Measurements from ENCODE around the gene KPNB1. TPM values are rescaled to one million over a fixed set of nuclear protein-coding genes. Genes with fewer than 3 reads are reported as not detected.

Gene KPNB1
- polyA plus RNA-seq, 3 donors: 5.8 to 83.3 (median 13.2) TPM

DNA sequence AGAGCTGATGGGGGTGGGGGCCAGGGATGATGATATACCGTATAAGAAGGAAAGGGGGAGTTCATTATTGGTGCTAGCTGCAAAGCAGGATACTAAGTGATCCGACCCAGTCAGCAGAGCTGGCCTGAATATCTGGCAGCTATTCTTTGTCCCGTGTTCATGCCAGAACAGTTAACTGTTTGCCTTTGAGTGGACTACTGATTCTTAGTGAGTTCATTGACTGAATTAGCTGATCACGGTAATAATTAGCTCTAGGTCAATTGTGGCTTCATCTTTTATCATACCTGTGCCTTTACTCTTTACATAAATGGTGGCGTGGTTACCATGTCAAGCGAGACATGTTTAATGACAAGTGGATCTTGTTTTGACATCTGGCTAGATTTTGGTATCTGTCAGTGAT is 5.3 kb downstream of the KPNB1 start:
- Mint-ChIP-seq H3K4me3 (no peak overlapping the region), H3K9me3 (no peaks in the 10 kb centered on the region), H3K4me1 (peaks cover 33% of the 10 kb centered on the region), H3K27ac (peak overlapping the region in 3 of 7 donors; percentile 28 to 52 (median 31)), H3K36me3 (peaks cover 63 to 74% of the 10 kb centered on the region in 2 donors), H3K27me3 (ENCODE audit: low read depth in 3 of 3) (peaks cover 0 to 2% (median 0%) of the 10 kb centered on the region in 3 donors)
- TF ChIP-seq, protein P1, sequence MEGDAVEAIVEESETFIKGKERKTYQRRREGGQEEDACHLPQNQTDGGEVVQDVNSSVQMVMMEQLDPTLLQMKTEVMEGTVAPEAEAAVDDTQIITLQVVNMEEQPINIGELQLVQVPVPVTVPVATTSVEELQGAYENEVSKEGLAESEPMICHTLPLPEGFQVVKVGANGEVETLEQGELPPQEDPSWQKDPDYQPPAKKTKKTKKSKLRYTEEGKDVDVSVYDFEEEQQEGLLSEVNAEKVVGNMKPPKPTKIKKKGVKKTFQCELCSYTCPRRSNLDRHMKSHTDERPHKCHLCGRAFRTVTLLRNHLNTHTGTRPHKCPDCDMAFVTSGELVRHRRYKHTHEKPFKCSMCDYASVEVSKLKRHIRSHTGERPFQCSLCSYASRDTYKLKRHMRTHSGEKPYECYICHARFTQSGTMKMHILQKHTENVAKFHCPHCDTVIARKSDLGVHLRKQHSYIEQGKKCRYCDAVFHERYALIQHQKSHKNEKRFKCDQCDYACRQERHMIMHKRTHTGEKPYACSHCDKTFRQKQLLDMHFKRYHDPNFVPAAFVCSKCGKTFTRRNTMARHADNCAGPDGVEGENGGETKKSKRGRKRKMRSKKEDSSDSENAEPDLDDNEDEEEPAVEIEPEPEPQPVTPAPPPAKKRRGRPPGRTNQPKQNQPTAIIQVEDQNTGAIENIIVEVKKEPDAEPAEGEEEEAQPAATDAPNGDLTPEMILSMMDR (IDR thresholded peaks at IDR 0.05): no peak
- H3K9ac ChIP-seq (ENCODE audit: insufficient read depth, low read length, poor library complexity, severe bottlenecking): no peak overlapping the region
- H3K36me3 ChIP-seq (replicated peaks in 1 of 2; ENCODE audit: control insufficient read depth in 1 of 2, insufficient read depth in 2 of 2, low read length in 2 of 2): peaks cover 70 to 78% of the 10 kb centered on the region in 2 donors
- peaks cover 86% of the 10 kb centered on the region for H3K79me2 ChIP-seq (ENCODE audit: insufficient read depth, low read length)
- H3K4me2 ChIP-seq (replicated peaks; ENCODE audit: extremely low read depth, low read length, poor library complexity, severe bottlenecking): no peak overlapping the region
- WGBS (ENCODE audit: insufficient coverage): 90% methylated on average over 2 of the region's 6 CpGs
- no peaks in the 10 kb centered on the region for H3K27me3 ChIP-seq (ENCODE audit: control insufficient read depth in 2 of 2, insufficient read depth in 2 of 2, low read length in 2 of 2)
- H4K20me1 ChIP-seq (ENCODE audit: insufficient read depth, low read length): peaks cover 79% of the 10 kb centered on the region
- H3K9me3 ChIP-seq (replicated peaks in 1 of 2; ENCODE audit: control insufficient read depth in 1 of 2, insufficient read depth in 1 of 2, low read length in 2 of 2): no peaks in the 10 kb centered on the region
- H3K4me3 ChIP-seq (replicated peaks in 1 of 3; ENCODE audit: low read depth in 2 of 3, low read length in 3 of 3): no peak overlapping the region
- intact Hi-C loops (cut with micrococcal nuclease): no loop called here
- no peak for DNase-seq
- peak overlapping the region in 1 of 2 donors; percentile 57 for H3K27ac ChIP-seq (ENCODE audit: low read depth in 1 of 2, low read length in 2 of 2)
- H2AFZ ChIP-seq (ENCODE audit: insufficient read depth, low read depth, low read length, poor library complexity, severe bottlenecking): no peak overlapping the region
- peaks cover 32 to 48% of the 10 kb centered on the region in 2 donors for H3K4me1 ChIP-seq (ENCODE audit: control insufficient read depth in 1 of 2, insufficient read depth in 2 of 2, low read length in 2 of 2)

DNA sequence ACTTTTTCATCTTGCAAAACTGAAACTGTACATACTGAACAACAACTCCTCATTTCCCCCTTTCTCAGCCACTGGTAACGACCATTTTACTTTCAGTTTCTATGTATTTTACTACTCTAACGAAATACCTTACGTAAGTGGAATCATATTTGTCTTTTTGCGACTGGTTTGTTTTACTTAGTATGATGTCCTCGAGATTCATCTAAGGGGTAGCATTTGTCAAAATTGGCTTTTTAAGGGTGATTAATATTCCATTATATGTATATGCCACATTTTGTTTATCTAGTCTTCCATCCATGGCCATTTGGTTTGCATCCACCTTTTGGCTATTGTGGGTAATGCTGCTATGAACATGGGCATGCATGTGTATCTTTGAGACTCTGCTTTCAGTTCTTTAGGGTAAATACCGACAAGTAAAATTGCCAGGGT is 10.4 kb downstream of the KPNB1 start:
- Histone ChIP-seq H3K79me2 (ENCODE audit: insufficient read depth, low read length) (peaks cover 70% of the 10 kb centered on the region), H3K27ac (ENCODE audit: low read depth in 1 of 2, low read length in 2 of 2) (peak overlapping the region in 1 of 2 donors; percentile 76), H3K4me2 (replicated peaks; ENCODE audit: extremely low read depth, low read length, poor library complexity, severe bottlenecking) (peak overlapping the region; percentile 76), H3K4me1 (ENCODE audit: control insufficient read depth in 1 of 2, insufficient read depth in 2 of 2, low read length in 2 of 2) (peaks cover 25 to 36% of the 10 kb centered on the region in 2 donors), H3K36me3 (replicated peaks in 1 of 2; ENCODE audit: control insufficient read depth in 1 of 2, insufficient read depth in 2 of 2, low read length in 2 of 2) (peaks cover 82 to 86% of the 10 kb centered on the region in 2 donors), H3K4me3 (replicated peaks in 1 of 3; ENCODE audit: low read depth in 2 of 3, low read length in 3 of 3) (peak overlapping the region; percentile 6 to 74 (median 51)), H3K27me3 (ENCODE audit: control insufficient read depth in 2 of 2, insufficient read depth in 2 of 2, low read length in 2 of 2) (no peaks in the 10 kb centered on the region), H2AFZ (ENCODE audit: insufficient read depth, low read depth, low read length, poor library complexity, severe bottlenecking) (peak overlapping the region; percentile 37), H3K9ac (ENCODE audit: insufficient read depth, low read length, poor library complexity, severe bottlenecking) (no peak overlapping the region), H4K20me1 (ENCODE audit: insufficient read depth, low read length) (peaks cover 45% of the 10 kb centered on the region), H3K9me3 (replicated peaks in 1 of 2; ENCODE audit: control insufficient read depth in 1 of 2, insufficient read depth in 1 of 2, low read length in 2 of 2) (no peaks in the 10 kb centered on the region)
- peaks cover 67 to 82% of the 10 kb centered on the region in 2 donors for H3K36me3 Mint-ChIP-seq
- intact Hi-C loops (cut with micrococcal nuclease): loop anchor here in 1 of 2 donors (10.0 kb wide), 1 partner anchor 235 kb away; the partner anchor contains the start of gene SP2
- no peaks in the 10 kb centered on the region for H3K9me3 Mint-ChIP-seq
- peak overlapping the region; percentile 53 to 57 for H3K4me3 Mint-ChIP-seq
- peaks cover 26% of the 10 kb centered on the region for H3K4me1 Mint-ChIP-seq
- TF ChIP-seq, protein P1 (IDR thresholded peaks at IDR 0.05): peak; percentile 25
- H3K27ac Mint-ChIP-seq: peak overlapping the region; percentile 45 to 88 (median 77)
- H3K27me3 Mint-ChIP-seq (ENCODE audit: low read depth in 3 of 3): no peaks in the 10 kb centered on the region
- DNase-seq: peak; percentile 36 to 67 (median 64)
- 50% methylated on average over 1 of the region's 6 CpGs for WGBS (ENCODE audit: insufficient coverage)

All from CD14-positive monocyte (primary cell).